Measurements from ENCODE around the gene PDSS2.
A peak's percentile ranks its signal among the peaks of the same experiment; 100 is the strongest.
"Not testable (repeated sequence)": the region's sequence is repeated elsewhere in the genome, so short reads cannot be mapped to it uniquely, and the experiment has no call there.

PDSS2 gene

GRCh38 chr6:107318100-107318736 lies 141.1 kb downstream of the PDSS2 start:
- peak; percentile 74 to 75 for DNase-seq (ENCODE audit: low read depth in 2 of 2)
- H3K4me3 ChIP-seq (replicated peaks in 1 of 2; ENCODE audit: low read depth in 2 of 2, low read length in 2 of 2) = no peak overlapping the region
- TF ChIP-seq CTCF (IDR thresholded peaks at IDR 0.05; ENCODE audit: low read depth, low read length) = peak; percentile 91

- no peak overlapping the region for H3K4me3 ChIP-seq (replicated peaks in 1 of 2; ENCODE audit: low read depth in 2 of 2, low read length in 2 of 2)
- no peak for TF ChIP-seq CTCF (IDR thresholded peaks at IDR 0.05; ENCODE audit: low read depth, low read length)
- DNase-seq (ENCODE audit: low read depth in 2 of 2) = no peak
These were observed 144.2 kb downstream of the PDSS2 start for GRCh38 chr6:107315114-107315513.

GRCh38 chr6:107314531-107314939 lies 144.8 kb downstream of the PDSS2 start:
- no peak overlapping the region for H3K4me3 ChIP-seq (replicated peaks in 1 of 2; ENCODE audit: low read depth in 2 of 2, low read length in 2 of 2)
- no peak for TF ChIP-seq CTCF (IDR thresholded peaks at IDR 0.05; ENCODE audit: low read depth, low read length)
- DNase-seq (ENCODE audit: low read depth in 2 of 2) = no peak

- no peak for DNase-seq (ENCODE audit: low read depth in 2 of 2)
- no peak for TF ChIP-seq CTCF (IDR thresholded peaks at IDR 0.05; ENCODE audit: low read depth, low read length)
These were observed 145.6 kb downstream of the PDSS2 start for GRCh38 chr6:107313776-107314175.

GRCh38 chr6:107310362-107310761 lies 149.0 kb downstream of the PDSS2 start:
- no peak overlapping the region for H3K4me3 ChIP-seq (replicated peaks in 1 of 2; ENCODE audit: low read depth in 2 of 2, low read length in 2 of 2)
- TF ChIP-seq CTCF (IDR thresholded peaks at IDR 0.05; ENCODE audit: low read depth, low read length) = no peak
- DNase-seq (ENCODE audit: low read depth in 2 of 2) = no peak

More at GRCh38 chr6:107313776-107314175, 145.6 kb downstream of the PDSS2 start:
- H3K4me3 ChIP-seq (replicated peaks in 1 of 2; ENCODE audit: low read depth in 2 of 2, low read length in 2 of 2) = no peak overlapping the region

GRCh38 chr6:107308677-107309076 lies 150.7 kb downstream of the PDSS2 start:
- no peak for DNase-seq (ENCODE audit: low read depth in 2 of 2)
- TF ChIP-seq CTCF (IDR thresholded peaks at IDR 0.05; ENCODE audit: low read depth, low read length) = no peak
- H3K4me3 ChIP-seq (replicated peaks in 1 of 2; ENCODE audit: low read depth in 2 of 2, low read length in 2 of 2) = no peak overlapping the region

- not testable (repeated sequence) for DNase-seq (ENCODE audit: low read depth in 2 of 2)
These were observed 153.4 kb downstream of the PDSS2 start for GRCh38 chr6:107305994-107306393.

More at GRCh38 chr6:107305994-107306393, 153.4 kb downstream of the PDSS2 start:
- H3K4me3 ChIP-seq (replicated peaks in 1 of 2; ENCODE audit: low read depth in 2 of 2, low read length in 2 of 2) = not testable (repeated sequence)
